Choroid plexus epithelial cell (primary cell): ENCODE results near the gene ANO1.

Experiments
- DNase-seq: peaks from one replicate; pipeline ENCODE4 v3.0.0-alpha.2; 2010; ENCODE audit warnings: low read depth
- H3K4me3 ChIP-seq: 2 replicates; pipeline ENCODE4 v1.5.1; 2011; ENCODE audit warnings: low read depth, mild to moderate bottlenecking, control low read depth, low read length, moderate library complexity
- CTCF ChIP-seq: conservative IDR thresholded peaks from 2 replicates; pipeline ENCODE4 v1.5.1; 2011; ENCODE audit warnings: low read depth, mild to moderate bottlenecking, control low read depth, inconsistent platforms, low read length, moderate library complexity

Gene ANO1

GRCh38 chr11:70112017-70112434 is 33.9 kb downstream of the ANO1 start:
- H3K4me3 ChIP-seq: no peak overlapping the region
- TF ChIP-seq CTCF: no peak
- no peak for DNase-seq

GRCh38 chr11:70113801-70114200 is 35.7 kb downstream of the ANO1 start:
- no peak for TF ChIP-seq CTCF
- no peak for DNase-seq
- H3K4me3 ChIP-seq: no peak overlapping the region

- no peak overlapping the region for H3K4me3 ChIP-seq
- TF ChIP-seq CTCF: no peak
- DNase-seq: no peak
Measured at GRCh38 chr11:70115778-70116177, 37.7 kb downstream of the ANO1 start.

GRCh38 chr11:70116386-70117065 is 38.4 kb downstream of the ANO1 start:
- no peak for TF ChIP-seq CTCF
- no peak for DNase-seq
- no peak overlapping the region for H3K4me3 ChIP-seq

GRCh38 chr11:70117567-70118145 is 39.5 kb downstream of the ANO1 start:
- TF ChIP-seq CTCF: no peak
- no peak for DNase-seq
- H3K4me3 ChIP-seq: no peak overlapping the region

GRCh38 chr11:70118642-70119041 is 40.5 kb downstream of the ANO1 start:
- no peak for DNase-seq
- H3K4me3 ChIP-seq: no peak overlapping the region
- no peak for TF ChIP-seq CTCF

- no peak overlapping the region for H3K4me3 ChIP-seq
- no peak for TF ChIP-seq CTCF
- no peak for DNase-seq
Measured at GRCh38 chr11:70119502-70119901, 41.4 kb downstream of the ANO1 start.
